IgD-negative memory B cell (primary cell): ENCODE results near the gene INPP5A. TPM values are rescaled to one million over a fixed set of nuclear protein-coding genes. Genes with fewer than 3 reads are reported as not detected.

Experiments
- H3K27ac Mint-ChIP-seq, 3 donors: one replicate each; pipeline ENCODE4 v1.8.0; 2020 to 2022; ENCODE audit warnings: mild to moderate bottlenecking in 3 of 3, mixed read lengths in 3 of 3, moderate library complexity in 1 of 3
- H3K27me3 Mint-ChIP-seq: one replicate; pipeline ENCODE4 v1.8.0; 2021; ENCODE audit warnings: mixed read lengths
- H3K36me3 Mint-ChIP-seq: one replicate; pipeline ENCODE4 v1.8.0; 2020; ENCODE audit warnings: mild to moderate bottlenecking, mixed read lengths
- H3K4me1 Mint-ChIP-seq, 3 donors: one replicate each; pipeline ENCODE4 v1.8.0; 2020 to 2022; ENCODE audit warnings: mixed read lengths in 3 of 3, mild to moderate bottlenecking in 1 of 3
- H3K4me3 Mint-ChIP-seq, 4 donors: one replicate each; pipeline ENCODE4 v1.8.0; 2020 to 2022; ENCODE audit warnings: mild to moderate bottlenecking in 4 of 4, mixed read lengths in 4 of 4, moderate library complexity in 3 of 4
- H3K9me3 Mint-ChIP-seq, 3 donors: one replicate each; pipeline ENCODE4 v1.8.0; 2020 to 2021; ENCODE audit warnings: mixed read lengths in 3 of 3, mild to moderate bottlenecking in 1 of 3
- polyA plus RNA-seq: library from polyadenylated mRNA; unstranded; fragments of 300-500 nt; fragmentation: Illumina TruSeq; gene quantifications from one replicate; pipeline ENCODE4 v1.2.3, GENCODE V29; 2021

Gene INPP5A
- polyA plus RNA-seq, 1 donor from 2014 or later, result 0.94 TPM

GRCh38 chr10:132707776-132708171 lies 170.2 kb downstream of the INPP5A start:
- Mint-ChIP-seq H3K27ac (no peak overlapping the region), H3K27me3 (no peaks in the 10 kb centered on the region), H3K36me3 (peaks cover 23% of the 10 kb centered on the region), H3K4me1 (peaks cover 0 to 6% (median 0%) of the 10 kb centered on the region in 3 donors), H3K4me3 (no peak overlapping the region), H3K9me3 (peaks cover 0 to 8% (median 5%) of the 10 kb centered on the region in 3 donors)

- H3K9me3 Mint-ChIP-seq, result peaks cover 0 to 8% (median 5%) of the 10 kb centered on the region in 3 donors
- peaks cover 24% of the 10 kb centered on the region for H3K36me3 Mint-ChIP-seq
- H3K4me1 Mint-ChIP-seq, result peaks cover 0 to 6% (median 0%) of the 10 kb centered on the region in 3 donors
- no peak overlapping the region for H3K4me3 Mint-ChIP-seq
- H3K27me3 Mint-ChIP-seq, result no peaks in the 10 kb centered on the region
- H3K27ac Mint-ChIP-seq, result no peak overlapping the region
Measured at GRCh38 chr10:132708441-132708840, 170.9 kb downstream of the INPP5A start.

- Mint-ChIP-seq H3K36me3 (peaks cover 24% of the 10 kb centered on the region), H3K27ac (peak overlapping the region in 1 of 3 donors; percentile 59), H3K27me3 (no peaks in the 10 kb centered on the region), H3K9me3 (peaks cover 0 to 8% (median 5%) of the 10 kb centered on the region in 3 donors), H3K4me1 (peaks cover 0 to 6% (median 0%) of the 10 kb centered on the region in 3 donors), H3K4me3 (no peak overlapping the region)
Measured at GRCh38 chr10:132708936-132709335, 171.3 kb downstream of the INPP5A start.

GRCh38 chr10:132709471-132709951 lies 171.9 kb downstream of the INPP5A start:
- H3K36me3 Mint-ChIP-seq, result peaks cover 24% of the 10 kb centered on the region
- H3K4me3 Mint-ChIP-seq, result no peak overlapping the region
- H3K4me1 Mint-ChIP-seq, result peaks cover 0 to 6% (median 0%) of the 10 kb centered on the region in 3 donors
- H3K9me3 Mint-ChIP-seq, result peaks cover 0 to 8% (median 5%) of the 10 kb centered on the region in 3 donors
- no peak overlapping the region for H3K27ac Mint-ChIP-seq
- no peaks in the 10 kb centered on the region for H3K27me3 Mint-ChIP-seq

GRCh38 chr10:132710036-132710686 lies 172.6 kb downstream of the INPP5A start:
- H3K9me3 Mint-ChIP-seq, result peaks cover 0 to 8% (median 5%) of the 10 kb centered on the region in 3 donors
- H3K36me3 Mint-ChIP-seq, result peaks cover 24% of the 10 kb centered on the region
- no peaks in the 10 kb centered on the region for H3K27me3 Mint-ChIP-seq
- H3K4me1 Mint-ChIP-seq, result peaks cover 0 to 6% (median 0%) of the 10 kb centered on the region in 3 donors
- no peak overlapping the region for H3K4me3 Mint-ChIP-seq
- no peak overlapping the region for H3K27ac Mint-ChIP-seq

- no peaks in the 10 kb centered on the region for H3K27me3 Mint-ChIP-seq
- H3K4me3 Mint-ChIP-seq, result no peak overlapping the region
- H3K36me3 Mint-ChIP-seq, result peaks cover 17% of the 10 kb centered on the region
- no peak overlapping the region for H3K27ac Mint-ChIP-seq
- peaks cover 0 to 4% (median 0%) of the 10 kb centered on the region in 3 donors for H3K4me1 Mint-ChIP-seq
- peaks cover 0 to 5% (median 4%) of the 10 kb centered on the region in 3 donors for H3K9me3 Mint-ChIP-seq
Measured at GRCh38 chr10:132710746-132711612, 173.4 kb downstream of the INPP5A start.

GRCh38 chr10:132711613-132712121 lies 174.1 kb downstream of the INPP5A start:
- Mint-ChIP-seq H3K9me3 (peaks cover 0 to 2% (median 0%) of the 10 kb centered on the region in 3 donors), H3K4me3 (no peak overlapping the region), H3K27ac (no peak overlapping the region), H3K27me3 (no peaks in the 10 kb centered on the region), H3K36me3 (peaks cover 12% of the 10 kb centered on the region), H3K4me1 (no peaks in the 10 kb centered on the region)

- H3K27ac Mint-ChIP-seq, result no peak overlapping the region
Measured at GRCh38 chr10:132712291-132712690, 174.7 kb downstream of the INPP5A start.

GRCh38 chr10:132712743-132713142 lies 175.2 kb downstream of the INPP5A start:
- no peaks in the 10 kb centered on the region for H3K27me3 Mint-ChIP-seq
- H3K4me3 Mint-ChIP-seq, result peak overlapping the region in 2 of 4 donors; percentile 39 to 44
- H3K4me1 Mint-ChIP-seq, result no peaks in the 10 kb centered on the region
- H3K27ac Mint-ChIP-seq, result peak overlapping the region in 1 of 3 donors; percentile 13
- peaks cover 0 to 2% (median 0%) of the 10 kb centered on the region in 3 donors for H3K9me3 Mint-ChIP-seq
- H3K36me3 Mint-ChIP-seq, result peaks cover 8% of the 10 kb centered on the region

More at GRCh38 chr10:132712291-132712690, 174.7 kb downstream of the INPP5A start:
- Mint-ChIP-seq H3K4me1 (no peaks in the 10 kb centered on the region), H3K4me3 (no peak overlapping the region), H3K36me3 (peaks cover 8% of the 10 kb centered on the region), H3K9me3 (peaks cover 0 to 2% (median 0%) of the 10 kb centered on the region in 3 donors), H3K27me3 (no peaks in the 10 kb centered on the region)

GRCh38 chr10:132713421-132714095 lies 176.0 kb downstream of the INPP5A start:
- Mint-ChIP-seq H3K27me3 (no peaks in the 10 kb centered on the region), H3K9me3 (no peaks in the 10 kb centered on the region), H3K36me3 (peaks cover 2% of the 10 kb centered on the region), H3K4me3 (no peak overlapping the region), H3K4me1 (no peaks in the 10 kb centered on the region), H3K27ac (no peak overlapping the region)

- Mint-ChIP-seq H3K36me3 (peaks cover 2% of the 10 kb centered on the region), H3K27me3 (no peaks in the 10 kb centered on the region), H3K9me3 (no peaks in the 10 kb centered on the region), H3K4me3 (no peak overlapping the region), H3K4me1 (no peaks in the 10 kb centered on the region), H3K27ac (no peak overlapping the region)
Measured at GRCh38 chr10:132714096-132714985, 176.8 kb downstream of the INPP5A start.

GRCh38 chr10:132714986-132715775 lies 177.6 kb downstream of the INPP5A start:
- Mint-ChIP-seq H3K4me3 (no peak overlapping the region), H3K36me3 (peaks cover 2% of the 10 kb centered on the region), H3K9me3 (no peaks in the 10 kb centered on the region), H3K27ac (no peak overlapping the region), H3K27me3 (no peaks in the 10 kb centered on the region), H3K4me1 (no peaks in the 10 kb centered on the region)
